GM18511 (cell line): ENCODE results near the gene CDH26.

Experiments
- ATAC-seq: cut with Tn5 transposase; IDR thresholded peaks from one replicate; pipeline ENCODE4 v1.9.1; 2021; ENCODE audit warnings: mild to moderate bottlenecking, moderate library complexity; ENCODE audit not compliant: unreplicated experiment

The CDH26 gene

DNA sequence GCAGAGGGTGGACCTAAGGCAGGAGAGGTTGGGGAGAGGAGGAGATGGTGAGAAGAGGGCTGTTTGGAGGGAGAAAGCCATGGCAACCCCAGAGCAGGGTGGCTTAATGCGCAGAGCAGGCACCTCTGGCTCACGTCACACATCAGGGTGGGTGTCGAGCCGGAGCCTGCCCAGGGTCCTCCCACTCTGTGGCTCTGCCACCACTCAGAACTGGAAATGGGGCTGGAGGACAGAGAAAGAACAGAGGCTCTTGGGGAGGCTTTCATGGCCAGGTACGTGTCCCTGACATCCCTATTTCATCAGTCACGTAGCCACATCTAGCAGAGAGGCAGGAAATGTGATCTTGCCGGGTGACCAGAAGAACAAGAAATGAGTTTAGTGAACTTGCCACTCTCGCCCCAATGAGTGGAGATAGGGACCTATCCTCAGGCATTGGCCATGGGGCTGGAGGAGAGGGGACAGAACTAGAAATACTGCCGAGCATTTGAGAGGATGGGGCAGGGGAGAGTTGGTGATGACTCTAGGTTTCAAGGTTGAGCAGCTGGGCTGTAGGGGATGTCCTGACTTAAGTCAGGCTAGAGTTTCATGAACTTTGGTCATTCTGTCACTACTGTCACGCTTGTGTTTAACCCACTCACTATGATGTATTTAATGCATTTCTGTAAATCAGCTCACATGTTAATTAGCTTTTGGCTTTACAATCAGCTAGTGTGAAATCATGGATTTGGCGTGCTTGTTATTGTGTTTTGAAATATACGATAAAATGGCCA is 52.7 kb downstream of the CDH26 start:
- no peak for ATAC-seq

DNA sequence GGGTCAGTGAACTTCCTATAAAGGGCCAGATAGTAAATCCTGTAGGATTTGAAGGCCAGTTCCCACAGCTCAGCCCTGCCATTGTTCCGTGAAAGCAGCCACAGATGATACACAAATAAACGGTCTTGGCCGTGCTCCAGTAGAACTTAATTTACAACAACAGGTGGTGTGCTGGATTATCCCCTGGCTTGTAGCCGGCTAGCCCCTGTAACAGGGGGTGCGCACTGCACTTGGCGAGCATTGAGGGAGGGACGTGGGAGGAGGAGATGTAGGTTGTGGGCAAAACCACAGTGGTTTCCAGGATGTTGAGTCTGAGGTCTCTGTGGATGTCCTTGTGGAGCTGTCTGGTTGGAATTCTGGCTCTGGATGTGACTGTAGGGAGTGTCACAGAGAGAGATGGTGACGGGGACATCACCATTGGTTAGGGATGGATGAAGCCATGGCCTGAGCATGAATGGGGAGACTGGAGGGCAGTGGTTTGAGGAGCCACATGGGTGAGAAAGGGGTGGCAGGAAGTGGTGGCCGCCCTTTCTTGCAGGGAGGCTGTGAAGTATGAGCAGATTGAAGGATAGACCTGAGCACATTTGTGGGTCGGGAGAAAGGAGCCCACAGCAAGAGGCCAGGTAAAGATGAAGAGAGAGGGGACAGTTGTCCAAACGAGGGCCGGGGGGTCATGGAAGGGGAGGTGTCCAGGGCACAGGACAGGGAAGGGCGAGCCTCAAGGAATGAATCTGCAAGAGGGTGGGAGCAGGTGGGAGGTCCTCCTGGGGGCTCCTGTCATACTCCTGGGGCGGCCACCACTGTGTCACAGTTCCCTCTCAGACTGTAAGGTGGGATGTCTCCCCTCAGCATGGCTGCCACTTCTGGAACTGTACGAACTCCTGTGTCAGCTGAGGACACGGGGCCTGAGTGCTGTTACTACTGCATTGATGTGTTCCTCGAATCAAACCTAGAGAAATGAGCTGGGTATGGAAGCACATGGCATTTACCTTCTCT is 53.6 kb downstream of the CDH26 start:
- ATAC-seq, result no peak

DNA sequence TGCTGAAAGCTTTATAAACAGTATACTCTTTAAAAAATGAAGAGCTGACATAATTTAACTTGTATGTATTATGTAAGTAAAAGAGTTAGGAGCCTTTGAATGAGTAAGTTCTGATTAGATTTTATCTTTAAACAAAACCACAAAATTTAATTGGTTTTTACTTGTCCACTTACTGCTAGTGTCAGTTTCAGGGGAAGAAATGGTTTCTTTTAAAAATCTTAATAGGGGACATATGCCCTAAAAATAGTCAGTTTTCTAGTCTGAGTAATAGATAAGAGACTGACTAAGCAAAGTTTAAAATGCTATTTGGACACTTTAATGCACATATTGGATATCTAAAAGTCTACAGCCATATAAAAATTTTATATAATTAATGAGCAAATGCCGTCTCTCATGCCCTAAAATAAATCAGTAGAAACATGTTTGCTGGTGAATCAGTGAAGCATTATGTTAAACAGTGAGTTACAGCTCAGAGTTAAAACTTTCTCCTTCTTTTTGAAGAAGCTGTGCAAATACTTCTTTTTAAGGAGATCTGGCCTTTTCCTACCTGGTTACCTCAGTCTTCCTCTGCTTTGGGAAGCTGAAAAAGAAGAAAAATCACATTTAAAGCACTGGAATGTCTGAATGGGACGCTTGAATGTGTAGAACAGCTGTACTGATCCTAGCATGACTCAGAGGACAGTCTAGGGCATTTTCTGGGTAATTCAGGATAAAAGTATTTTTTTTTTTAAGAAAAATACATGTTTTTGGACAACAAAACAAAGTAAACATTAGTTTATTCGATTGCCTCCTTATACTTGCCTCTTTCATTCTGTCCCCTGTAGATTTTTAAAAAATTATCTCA is 55.3 kb downstream of the CDH26 start:
- no peak for ATAC-seq

DNA sequence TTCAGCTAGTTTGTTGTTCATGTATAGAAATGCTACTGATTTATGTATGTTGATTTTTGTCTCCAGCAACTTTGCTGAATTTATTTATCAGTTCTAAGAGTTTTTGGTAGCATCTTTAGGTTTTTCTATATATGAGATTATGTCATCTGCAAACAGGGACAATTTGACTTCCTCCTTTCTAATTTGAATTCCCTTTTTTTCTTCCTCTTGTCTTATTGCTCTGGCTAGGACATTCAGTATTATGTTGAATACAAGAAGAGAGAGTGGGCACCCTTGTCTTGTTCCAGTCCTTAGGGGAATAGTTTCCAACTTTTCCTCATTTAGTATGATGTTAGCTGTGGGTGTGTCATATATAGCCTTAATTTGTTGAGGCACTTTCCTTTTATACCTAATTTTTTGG is 58.2 kb downstream of the CDH26 start:
- no peak for ATAC-seq

DNA sequence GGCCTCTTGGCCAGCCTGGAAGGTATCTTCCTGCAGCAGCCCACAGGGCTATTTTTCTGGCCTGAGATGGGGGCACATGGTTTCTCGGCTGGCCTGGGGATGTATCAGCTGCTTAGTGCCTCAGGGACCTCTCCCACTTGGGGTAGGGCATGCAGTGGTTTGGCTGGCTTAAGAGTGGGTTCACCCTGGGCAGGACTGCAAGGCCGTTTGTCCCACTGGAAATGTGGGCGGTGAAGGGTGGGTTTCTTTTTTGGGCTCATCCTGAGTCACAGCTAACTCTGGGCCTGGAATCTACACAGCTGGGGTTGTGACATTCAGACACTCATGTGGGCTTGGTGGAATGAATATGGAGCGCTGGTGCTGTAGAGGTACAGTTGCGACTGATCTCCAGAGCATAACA is 62.0 kb downstream of the CDH26 start:
- ATAC-seq, result no peak

DNA sequence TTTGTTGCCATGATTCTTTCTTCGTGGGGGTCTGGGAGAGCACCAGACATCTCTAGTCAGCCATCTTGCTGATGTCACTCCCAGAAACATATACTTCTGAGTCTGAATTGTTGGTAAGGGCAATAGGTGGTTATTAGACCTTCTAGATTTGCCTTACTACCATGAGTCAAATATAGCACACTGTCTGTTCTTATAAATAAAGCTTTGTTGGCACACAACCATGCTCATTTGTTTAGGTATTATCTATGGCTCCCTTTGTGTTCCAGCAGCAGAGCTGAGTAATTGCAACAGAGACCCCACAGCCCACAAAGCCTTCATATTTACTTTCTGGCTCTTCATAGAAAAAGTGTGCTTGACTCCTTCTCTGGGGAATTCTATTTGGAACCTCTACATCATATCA is 62.9 kb downstream of the CDH26 start:
- ATAC-seq, result no peak

DNA sequence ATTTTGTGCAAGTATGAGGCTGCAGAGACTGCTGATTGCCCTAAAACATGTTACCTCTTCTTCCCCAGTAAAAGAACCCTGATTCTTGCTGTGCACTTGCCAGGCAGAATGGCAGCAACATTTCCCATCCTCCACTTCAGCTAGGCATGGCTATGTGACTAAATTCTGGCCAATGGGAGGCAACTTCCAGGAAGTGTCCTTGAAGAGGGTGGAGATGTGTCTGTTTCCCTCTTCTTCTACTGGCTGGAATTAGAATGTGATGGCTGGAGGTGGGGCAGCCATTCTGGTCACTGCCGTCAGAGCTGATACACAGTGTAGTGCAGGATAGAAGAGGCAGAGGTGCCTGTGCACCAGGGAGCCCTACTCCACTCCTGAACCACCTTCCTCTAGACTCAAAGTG is 64.6 kb downstream of the CDH26 start:
- no peak for ATAC-seq

DNA sequence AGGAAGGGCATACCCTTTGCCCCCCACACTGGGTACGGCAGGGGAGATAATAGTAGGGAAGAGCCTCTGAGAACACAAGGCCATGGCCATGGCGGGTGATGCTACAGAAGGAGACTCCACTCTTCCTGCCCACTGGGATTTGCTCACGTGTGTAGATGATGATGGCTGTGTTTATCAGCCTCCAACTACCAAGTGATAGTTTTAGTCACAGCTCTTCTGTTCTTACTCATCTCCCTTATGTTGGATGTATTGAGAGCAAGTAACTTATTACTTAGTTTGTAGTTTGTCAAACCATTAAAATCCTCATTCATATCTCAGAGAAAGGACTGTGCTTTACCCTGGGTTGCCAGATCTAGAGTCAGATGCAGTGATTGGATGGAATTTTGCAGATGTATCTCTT is 66.0 kb downstream of the CDH26 start:
- ATAC-seq, result peak; percentile 69

DNA sequence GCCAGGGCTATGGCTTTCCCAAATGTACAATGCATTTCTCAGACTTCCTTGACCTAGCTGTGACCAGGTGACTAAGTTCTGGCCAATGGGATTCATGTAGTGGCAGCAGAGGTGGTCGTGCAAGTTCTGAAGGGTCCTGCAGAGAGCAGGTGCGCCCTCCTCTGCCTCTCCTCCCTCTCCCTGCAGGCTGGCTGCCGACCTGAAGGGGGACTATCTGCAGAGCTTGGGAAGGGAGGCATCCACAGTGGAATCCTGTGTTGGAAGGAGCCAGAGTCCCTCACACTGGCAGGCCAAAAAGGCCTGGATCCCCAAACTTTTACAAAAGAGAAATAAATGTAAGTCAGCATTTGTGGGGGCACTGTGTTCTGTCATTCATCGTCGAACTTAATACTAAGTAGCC is 66.6 kb downstream of the CDH26 start:
- ATAC-seq, result no peak

DNA sequence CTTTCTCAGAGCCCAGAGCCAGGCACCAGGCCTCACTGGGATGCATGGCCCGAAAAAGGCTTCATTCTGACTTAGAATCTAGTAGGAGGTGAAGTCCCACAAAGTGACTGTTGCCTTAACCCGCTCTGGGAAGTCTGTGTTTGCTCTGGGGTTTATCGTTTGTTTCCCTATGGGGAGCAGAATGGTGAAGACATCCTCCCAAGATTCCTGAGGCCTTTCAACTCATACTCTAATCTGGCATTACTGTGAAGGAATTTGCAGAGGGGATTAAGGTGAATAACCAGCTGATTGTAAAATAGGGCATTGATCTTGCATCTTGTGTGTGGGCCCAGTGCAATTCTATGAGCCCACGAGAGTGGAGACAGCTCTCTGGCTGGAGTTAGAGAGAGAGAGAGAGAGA is 67.8 kb downstream of the CDH26 start:
- ATAC-seq, result no peak

DNA sequence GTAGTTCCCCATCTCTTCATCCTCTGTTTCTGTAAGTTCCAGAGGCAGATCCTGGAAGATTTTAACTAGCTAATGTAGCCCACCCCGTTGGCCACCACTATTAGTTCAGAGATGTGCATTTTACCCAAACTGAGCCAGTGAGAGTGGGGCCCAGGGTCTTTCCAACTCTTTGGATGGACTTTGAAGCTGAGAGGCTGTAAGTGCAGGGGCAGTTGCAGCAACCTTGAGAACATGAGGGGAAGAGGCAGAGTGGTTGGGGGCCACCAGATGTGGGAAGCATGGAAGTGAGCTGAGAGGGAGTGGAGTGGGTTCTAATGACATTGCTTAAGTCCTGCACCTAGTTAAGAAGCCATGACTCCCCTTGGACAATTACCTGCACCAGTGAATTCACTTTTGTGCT is 72.2 kb downstream of the CDH26 start:
- no peak for ATAC-seq

DNA sequence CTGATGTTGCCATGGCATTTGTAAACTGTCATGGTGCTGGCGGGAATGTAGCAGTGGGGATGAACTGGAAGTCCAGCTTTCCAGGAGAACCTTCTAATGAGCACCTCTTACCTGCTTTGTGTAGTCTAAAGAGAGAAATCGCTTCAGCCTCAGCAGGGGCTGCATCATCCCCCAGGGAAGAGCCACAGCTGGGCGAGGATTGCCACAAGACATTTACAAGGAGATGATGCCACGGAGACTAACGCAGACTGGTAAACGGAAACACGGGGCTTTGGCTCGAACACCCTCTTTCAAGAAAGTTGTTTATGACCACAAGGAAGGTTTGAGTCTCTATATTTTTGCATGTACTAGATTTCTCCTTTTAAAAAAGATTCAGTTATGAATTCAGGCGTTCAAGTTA is 72.9 kb downstream of the CDH26 start:
- no peak for ATAC-seq

DNA sequence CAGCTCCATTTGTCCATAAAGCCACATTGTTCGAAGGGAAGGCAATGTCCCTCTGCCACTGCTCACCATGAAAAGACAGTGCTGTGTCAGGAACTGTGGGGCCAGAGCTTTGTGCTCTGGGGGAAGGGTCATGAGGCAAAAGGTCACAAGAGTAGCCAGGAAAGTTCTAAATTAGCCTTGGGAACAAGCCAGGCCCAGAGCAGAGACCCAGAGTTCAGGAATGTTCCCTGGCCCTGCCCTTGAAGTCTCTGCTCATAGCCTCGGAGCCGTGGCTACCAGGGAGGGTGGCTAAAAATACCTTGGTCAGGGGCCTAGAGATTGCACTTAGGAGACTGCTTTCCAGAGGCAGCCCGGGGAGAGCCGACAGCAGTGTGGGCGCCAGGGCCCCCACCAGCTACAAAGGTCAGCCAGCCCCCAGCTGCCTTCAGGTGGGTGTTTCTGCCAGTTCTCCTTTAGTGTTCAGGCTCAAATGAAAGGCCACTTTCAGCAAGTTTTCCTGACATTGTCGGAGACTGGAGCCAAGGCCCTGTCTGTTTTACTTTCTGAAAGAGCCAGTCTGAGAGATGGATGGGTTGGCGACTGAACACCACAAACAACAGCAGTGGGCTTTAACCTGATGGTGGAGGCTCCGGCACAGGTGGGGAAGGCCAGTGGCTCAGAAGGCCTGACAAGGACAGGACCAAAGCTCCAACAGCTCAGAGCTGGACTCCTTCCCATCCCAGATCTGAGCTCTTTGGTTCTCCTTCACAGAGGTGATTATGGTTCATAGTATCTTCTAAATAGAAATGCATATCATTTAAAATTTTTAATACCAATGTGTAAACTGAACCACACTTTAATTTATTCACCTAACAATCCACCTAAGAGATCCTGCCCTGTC is 76.2 kb downstream of the CDH26 start:
- no peak for ATAC-seq

DNA sequence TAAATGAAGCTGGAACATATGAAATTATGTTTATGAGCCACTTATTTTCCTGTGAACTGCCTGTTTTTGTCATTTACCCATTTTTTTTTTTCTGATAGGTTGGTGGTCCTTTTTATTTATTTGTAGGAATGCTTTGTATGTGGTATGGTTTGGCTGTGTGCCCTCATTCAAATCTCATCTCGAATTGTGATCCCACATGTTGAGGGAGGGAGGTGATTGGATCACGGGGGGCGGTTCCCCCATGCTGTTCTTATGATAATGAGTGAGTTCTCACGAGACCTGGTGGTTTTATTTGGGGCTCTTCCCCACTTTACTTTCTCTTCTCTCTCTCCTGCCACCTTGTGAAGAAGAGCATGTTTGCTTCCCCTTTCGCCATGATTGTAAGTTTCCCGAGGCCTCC is 77.3 kb downstream of the CDH26 start:
- no peak for ATAC-seq

DNA sequence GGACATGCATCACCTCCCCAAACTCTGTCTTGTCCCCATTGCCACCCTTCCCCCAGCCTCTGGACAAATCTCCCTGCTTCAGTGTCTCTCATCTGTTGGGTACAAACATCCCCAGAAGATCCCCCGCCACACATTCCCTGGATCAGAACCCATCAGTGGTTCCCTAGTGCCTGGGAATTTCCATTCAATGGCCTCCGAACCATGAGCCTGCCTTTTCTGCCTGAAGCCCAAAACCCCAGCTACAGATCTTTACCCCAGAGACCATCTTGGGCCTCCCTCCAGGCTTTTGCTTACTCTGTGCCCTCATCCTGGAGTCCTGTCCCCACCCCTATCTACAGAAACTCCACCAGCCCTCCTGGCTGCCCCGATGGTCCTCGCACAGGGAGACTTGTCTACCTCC is 78.1 kb downstream of the CDH26 start:
- ATAC-seq, result no peak

DNA sequence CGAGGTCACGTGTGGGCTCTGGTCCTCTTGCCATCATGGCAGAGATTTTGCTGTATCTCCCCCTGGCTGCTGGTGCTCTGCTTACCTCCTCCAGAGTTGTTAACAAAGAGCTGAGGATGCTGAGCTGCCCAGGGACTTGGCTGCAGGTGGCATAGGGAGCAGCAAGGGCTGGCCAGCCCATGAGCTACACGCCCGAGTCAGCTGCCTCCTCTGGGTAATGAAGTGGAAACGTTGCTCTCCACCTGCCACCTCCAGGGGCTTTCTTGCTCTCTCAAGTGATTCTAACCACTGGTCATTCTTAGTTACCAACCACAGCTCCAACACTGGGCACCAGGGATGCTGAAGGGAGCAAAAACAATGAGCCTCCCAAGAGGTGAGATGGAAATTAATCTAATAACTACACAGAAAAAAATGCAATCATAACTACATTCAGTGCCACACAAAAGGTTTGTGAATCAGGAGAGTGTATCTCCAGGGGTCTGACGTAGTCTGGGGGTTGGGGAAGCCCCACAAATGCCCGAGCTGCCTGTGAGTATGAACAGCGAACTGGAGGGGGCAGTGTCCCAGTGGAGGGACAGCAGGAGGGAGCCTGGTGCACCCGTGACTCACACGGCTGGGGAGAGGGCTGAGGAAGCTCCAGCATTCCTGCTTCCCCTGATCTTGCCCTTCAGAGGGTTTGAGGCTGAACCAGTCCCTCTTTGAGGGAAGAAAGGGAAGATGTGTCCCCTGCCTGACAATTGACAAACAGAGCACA is 78.7 kb downstream of the CDH26 start:
- ATAC-seq, result peak; percentile 62

DNA sequence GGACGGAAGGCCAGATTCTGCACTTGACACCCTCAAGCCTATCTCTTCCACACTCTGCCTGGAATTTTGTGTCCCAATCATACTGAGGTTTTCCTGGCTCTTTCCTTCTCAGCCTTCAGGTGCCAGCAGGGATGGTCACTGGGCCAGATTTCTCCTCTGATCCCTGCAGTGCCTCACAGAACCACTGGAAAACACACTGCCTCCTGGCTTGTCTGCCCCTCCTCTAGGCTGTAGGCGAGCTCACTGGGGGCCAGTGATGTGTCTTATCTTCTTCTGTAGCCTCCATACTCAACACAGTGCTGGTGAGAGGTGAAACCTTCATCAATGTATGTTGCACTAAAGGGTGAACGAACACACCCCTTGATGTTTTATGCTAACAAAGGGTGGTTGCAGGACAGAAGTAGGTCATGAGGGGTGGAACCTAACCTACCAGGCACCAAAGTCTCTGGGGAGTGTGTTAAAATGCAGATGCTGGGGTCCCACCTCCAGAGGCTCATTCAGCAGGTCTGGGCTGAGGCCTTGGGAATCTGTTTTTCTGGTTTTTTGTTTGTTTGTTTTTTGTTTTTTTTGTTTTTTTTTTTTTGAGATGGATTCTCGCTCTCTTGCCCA is 80.3 kb downstream of the CDH26 start:
- no peak for ATAC-seq

DNA sequence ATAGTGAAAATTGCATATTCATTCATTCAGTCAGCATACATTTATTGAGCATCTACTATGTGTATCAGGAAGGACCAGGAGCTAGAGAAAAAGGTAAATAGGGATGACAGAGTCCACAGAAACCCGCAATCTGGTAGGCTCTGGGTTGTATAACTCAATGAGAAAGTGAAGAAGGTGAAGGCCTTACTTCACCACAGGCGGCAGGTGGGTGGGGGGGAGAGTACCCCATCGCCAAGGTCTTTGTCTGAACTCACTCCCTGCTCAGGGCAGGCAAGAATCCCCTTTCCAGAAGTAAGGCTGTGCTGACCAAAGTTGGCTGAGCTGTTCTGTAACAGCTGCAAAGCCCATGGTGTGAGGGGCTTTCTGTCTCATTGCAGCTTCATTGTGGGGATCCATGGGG is 81.3 kb downstream of the CDH26 start:
- ATAC-seq, result no peak
